HG03103 (cell line): ENCODE results near the gene POPDC2.
"Not testable (repeated sequence)": the region's sequence is repeated elsewhere in the genome, so short reads cannot be mapped to it uniquely, and the experiment has no call there.

Experiments used
- ATAC-seq: cut with Tn5 transposase; IDR thresholded peaks from one replicate; pipeline ENCODE4 v1.9.1; 2021; ENCODE audit warnings: low read depth; ENCODE audit not compliant: unreplicated experiment

POPDC2 gene

DNA sequence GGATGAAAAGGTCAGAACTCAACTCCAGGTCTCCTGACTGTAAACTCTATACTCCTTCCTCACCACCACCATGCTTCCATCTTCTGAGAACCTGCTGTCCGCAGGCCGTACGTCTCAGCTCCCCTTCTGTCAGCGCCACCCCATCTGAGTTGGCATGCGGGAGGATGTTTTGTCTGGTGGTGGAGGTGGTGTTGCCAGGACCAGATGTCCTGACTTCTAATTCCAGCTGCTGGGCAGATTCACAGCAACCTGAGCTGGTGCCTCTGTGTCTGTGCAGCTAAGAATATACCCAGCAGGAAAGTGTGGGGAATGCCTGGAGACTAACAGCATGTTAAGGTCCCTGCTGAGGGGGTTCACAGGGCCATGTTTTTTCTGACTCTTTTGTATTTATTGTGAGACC is 39.5 kb downstream of the POPDC2 start:
- ATAC-seq: no peak

DNA sequence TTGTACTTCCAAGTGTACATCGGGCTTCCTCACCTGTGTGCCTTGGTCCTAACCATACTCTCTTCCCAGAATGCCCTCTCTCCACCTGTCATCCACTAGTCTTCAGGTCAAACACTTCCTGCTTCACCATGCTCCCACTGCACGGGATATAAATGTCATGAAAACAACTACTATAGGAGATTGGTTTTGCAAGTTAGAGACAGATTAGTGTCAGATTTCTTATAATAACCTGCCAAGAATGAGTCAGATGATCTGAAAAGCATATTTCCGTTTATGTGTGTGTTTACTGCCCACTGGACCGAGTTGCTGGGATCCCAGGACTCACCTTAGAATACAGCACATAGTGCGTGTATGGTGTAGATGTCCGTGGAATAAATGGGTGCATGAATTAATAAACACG is 41.3 kb downstream of the POPDC2 start:
- ATAC-seq: no peak

DNA sequence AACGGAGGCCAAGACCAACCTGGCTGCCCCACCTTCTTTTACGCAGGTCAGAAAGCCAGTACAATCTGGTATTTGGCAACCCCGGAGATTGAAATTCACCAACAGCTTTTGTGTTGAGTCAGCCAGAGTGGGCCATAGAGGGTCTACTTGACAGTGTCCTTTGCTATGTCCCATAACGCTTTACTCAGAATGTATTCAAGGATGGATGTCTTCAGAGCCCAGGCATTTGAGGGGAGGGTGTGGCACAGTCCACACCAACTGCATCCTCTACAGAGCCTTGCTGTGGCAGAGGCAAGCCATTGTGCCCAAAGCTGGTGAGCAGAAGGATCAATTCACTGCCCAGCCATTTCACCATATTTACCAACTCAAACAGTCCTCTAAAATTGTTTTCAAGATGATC is 44.3 kb downstream of the POPDC2 start:
- ATAC-seq: no peak

GRCh38 chr3:119613872-119614271 is 46.5 kb downstream of the POPDC2 start:
- no peak for ATAC-seq

DNA sequence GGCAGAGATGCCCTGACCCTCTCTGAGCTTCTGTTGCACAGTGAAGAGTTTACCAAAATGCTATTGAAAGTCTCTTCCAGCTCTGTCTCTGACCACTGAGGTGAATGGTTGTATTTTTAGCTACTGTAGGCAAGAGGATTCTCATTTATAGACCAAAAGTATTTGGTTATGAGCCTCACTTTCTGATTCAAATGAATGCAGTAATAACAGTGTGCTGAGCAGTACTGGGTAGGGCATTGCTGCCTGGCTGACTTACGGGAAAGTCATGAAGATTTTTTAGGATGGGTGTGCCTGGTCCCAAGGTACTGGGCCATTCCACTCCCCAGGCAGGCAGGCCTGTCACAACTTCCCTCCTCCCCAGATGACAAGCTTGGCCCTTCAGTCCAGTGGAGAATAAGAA is 47.2 kb downstream of the POPDC2 start:
- no peak for ATAC-seq

- no peak for ATAC-seq
Observed at GRCh38 chr3:119611664-119612063, 48.7 kb downstream of the POPDC2 start.

- ATAC-seq: no peak
Observed at GRCh38 chr3:119609301-119609700, 51.1 kb downstream of the POPDC2 start.

DNA sequence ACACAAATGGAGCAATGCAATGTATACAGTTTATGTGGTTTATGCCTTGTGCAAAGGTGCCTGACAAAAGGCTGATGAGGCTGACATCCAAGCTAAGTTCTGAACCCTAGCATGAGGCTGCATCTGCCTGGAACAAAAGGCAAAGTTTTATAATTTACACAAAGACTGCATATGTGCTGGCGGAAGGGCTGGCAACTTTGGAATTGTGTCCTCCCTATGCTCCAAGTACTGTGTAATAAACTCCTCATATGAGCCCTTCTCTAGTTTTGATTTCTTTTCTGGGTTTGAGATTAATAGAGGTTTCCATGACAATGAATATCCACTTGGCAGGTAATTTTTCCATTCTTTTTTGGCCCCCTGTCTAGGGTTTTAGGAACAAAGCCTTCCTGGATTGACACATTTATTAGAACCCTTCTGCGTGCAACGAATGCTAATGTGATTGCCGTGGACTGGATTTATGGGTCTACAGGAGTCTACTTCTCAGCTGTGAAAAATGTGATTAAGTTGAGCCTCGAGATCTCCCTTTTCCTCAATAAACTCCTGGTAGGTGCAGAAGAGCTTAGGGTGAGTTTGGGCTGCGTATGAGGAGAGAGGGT is 51.9 kb downstream of the POPDC2 start:
- no peak for ATAC-seq

GRCh38 chr3:119604878-119605277 is 55.5 kb downstream of the POPDC2 start:
- no peak for ATAC-seq

- no peak for ATAC-seq
Observed at GRCh38 chr3:119602676-119603075, 57.7 kb downstream of the POPDC2 start.

DNA sequence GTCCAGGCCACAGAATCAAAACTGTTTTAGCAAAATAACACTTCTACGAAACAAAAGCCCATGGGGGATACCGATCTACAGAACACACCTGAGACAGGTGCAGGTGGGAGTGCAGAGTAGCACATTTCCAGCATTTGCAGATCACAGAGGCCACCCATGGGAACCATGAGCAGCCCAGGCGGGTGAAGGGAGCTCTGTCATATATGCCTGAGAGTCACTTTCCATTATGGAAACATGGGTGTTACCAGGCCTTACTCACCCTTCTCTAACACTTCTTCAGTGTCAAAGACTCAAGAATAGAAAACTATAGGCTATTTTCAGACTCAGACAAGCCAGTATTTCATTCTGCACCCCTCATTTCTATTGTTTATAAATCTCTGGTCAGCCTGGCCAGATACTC is 59.2 kb downstream of the POPDC2 start:
- ATAC-seq: peak; percentile 0

- peak; percentile 69 for ATAC-seq
Observed at GRCh38 chr3:119600732-119601131, 59.7 kb downstream of the POPDC2 start.

GRCh38 chr3:119599558-119600174 is 60.7 kb downstream of the POPDC2 start:
- ATAC-seq: no peak

DNA sequence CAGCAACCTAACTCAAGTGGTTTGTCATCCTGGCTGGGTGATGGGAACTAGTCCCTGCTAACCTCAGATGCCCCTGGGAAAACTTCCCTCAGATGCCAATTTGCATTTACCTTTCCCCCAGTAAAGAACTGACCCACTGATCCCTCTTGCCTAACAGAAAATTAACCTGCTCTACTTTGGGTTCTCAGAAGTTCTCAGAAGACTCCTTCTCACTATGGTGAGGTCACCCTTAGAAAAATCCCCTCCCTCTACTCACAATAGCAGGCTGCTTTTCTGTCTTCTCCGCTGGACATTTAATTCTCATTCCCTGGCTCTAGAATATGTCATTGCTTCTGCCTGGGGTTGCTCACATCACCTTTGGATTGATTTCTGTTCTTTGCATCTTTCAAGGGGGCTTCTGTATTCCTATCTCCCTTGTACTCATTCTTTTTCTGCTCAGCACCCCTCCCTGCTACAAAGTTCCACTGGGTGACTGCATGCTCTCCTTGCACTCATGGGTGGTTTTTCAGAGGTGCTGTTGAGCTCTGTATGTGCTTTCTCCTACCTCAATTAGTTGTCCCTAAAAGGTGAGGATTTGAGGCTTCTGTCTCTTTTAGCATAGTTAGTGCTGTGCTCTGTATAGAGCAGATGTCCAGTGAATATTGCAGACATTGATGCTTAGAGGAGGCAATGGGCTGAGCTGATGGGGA is 61.8 kb downstream of the POPDC2 start:
- ATAC-seq: peak; percentile 37

DNA sequence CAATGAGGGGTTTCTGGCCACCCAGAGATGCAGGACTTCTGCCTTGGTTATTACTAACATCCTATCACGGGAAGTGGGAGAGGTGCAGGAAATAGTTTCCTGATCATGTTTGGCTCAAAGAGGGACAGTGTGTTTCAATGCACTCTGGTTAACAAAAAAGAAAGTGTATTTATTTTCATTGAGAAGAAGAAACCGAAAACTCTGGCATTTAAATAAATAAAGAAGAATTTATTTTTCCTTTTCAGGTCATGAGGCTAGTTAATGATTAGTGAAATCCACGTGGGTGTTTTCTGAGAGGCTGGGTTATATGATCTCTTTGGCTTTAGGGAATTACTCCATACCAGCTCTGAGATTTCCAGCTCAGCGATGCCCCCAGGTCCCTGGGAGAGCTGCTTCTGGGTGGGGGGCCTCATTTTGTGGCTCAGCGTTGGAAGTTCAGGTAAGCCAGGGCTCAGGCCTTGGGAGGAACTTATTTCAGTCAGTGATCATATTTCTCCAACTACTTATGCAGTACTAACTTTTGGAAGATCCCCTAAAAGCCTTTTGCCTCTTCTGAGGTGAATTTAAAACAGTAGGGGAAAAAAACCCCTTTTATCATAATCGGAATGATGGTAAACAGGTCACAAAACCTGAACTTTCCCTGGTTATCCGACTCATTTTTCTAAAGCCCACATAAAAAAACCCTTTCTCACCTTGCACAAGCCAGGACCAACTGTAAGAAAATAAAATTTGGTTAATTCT is 62.7 kb downstream of the POPDC2 start, which contains the start of gene PLA1A:
Gene PLA1A, plus strand, starts transcription at position 338 of the 741 bp plus-strand sequence. Its CDS starts 29 bp downstream, at position 367.
- ATAC-seq: no peak

- ATAC-seq: no peak
Observed at GRCh38 chr3:119596398-119596797, 64.0 kb downstream of the POPDC2 start.

DNA sequence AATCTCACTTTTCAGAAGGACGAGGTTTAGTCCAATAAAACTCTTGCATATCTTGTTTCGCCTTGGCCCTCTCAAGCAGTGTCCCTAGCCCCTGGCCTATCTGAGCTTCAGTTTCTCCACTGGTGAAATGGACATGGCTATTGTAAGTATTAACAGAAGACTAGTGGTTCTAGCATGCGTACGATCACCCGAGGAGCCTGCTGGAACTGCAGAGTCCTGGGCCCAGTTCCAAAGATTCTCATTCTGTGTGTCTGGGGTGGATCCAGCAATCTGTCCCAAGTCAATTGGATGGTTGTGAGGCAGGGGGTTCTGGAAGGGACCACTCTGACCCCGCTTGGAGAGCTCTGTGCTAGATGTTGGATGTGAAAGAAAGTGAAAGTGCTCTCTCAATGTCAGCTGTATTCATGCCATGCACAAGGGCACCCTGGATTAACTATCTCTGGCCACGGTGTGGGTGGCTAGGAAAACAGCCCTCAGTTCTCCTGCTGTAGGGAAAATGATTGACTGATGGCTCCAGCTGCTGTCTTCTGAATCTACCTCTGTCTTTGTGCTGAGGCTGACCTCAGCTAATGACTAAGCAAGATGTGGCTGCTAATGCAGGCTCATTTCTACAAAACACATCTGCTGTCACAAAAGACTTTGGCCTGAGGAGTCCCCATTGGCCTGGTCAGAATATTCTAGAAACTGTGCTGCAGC is 64.6 kb downstream of the POPDC2 start:
- no peak for ATAC-seq

DNA sequence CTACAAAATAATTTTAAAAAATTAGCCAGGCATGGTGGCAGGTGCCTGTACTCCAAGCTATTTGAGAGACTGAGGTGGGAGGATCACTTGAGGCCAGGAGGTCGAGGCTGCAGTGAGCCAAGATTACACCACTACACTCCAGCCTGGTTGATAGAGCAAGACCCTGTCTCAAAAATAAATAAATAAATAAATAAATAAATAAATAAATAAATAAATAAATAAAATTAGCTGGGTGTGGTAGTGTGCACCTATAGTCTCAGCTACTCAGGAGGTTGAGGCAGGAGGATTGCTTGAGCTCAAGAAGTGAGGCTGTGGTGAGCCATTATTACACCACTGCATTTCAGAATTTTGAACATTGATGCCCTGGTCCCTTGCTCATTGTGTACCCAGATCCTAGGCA is 65.5 kb downstream of the POPDC2 start:
- ATAC-seq: not testable (repeated sequence)

DNA sequence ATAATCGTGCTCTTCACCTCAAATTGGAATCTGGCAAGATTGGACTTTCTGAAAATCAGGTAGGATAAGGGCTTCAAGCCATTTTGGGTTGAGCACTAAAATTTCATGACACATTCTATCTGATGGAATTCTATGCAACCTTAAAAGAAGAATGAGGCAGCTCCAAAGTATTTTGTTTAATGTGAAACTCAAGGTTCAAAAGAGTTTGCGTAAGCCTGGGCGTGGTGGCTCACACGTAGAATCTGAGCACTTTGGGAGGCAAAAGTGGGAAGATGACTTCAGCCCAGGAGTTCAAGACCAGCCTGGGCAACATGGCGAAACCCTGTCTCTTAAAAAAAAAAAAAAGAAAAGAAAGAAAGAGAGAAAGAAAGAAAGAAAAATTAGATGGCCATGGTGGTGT is 66.3 kb downstream of the POPDC2 start:
- ATAC-seq: no peak

DNA sequence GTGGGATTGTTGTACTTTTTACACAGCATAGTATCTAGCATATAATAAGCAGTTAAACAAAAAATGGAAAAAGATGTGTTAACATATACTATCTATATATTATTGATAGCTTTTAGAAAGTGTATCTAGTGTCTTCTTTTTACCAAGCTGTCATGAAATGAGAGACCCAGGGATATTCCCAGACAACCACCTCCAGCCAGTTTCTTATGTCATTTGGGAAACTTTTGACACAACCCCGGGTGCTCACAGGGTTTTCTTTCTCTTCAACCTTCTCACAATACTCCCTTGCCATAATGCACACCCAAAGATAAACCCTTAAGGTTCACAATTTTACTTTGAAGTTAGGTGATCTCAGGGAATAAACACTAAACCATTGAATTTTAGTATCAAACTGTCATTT is 67.5 kb downstream of the POPDC2 start:
- ATAC-seq: no peak
